Duodenal mucosa (tissue), 2 donors: Measurements from ENCODE around the gene PLN.

Source experiments
- H3K27ac ChIP-seq: one replicate; pipeline ENCODE4 v1.7.0; 2013; ENCODE audit warnings: low read depth, low read length
- H3K27me3 ChIP-seq, 2 donors: one replicate each; pipeline ENCODE4 v1.7.0; 2013; ENCODE audit warnings: low read length in 2 of 2, control low read depth in 1 of 2; ENCODE audit not compliant: insufficient read depth in 2 of 2, control insufficient read depth in 1 of 2
- H3K36me3 ChIP-seq, 2 donors: one replicate each; pipeline ENCODE4 v1.7.0; 2013; ENCODE audit warnings: low read length in 2 of 2, control low read depth in 1 of 2; ENCODE audit not compliant: insufficient read depth in 2 of 2, control insufficient read depth in 1 of 2
- H3K4me1 ChIP-seq, 2 donors: one replicate each; pipeline ENCODE4 v1.7.0; 2013; ENCODE audit warnings: low read length in 2 of 2, control low read depth in 1 of 2; ENCODE audit not compliant: insufficient read depth in 2 of 2, control insufficient read depth in 1 of 2
- H3K4me3 ChIP-seq, 2 donors: one replicate each; pipeline ENCODE4 v1.7.0; 2013; ENCODE audit warnings: low read length in 2 of 2, low read depth in 1 of 2
- H3K9ac ChIP-seq, 2 donors: one replicate each; pipeline ENCODE4 v1.7.0; 2013; ENCODE audit warnings: low read length in 2 of 2, low read depth in 1 of 2
- H3K9me3 ChIP-seq, 2 donors: one replicate each; pipeline ENCODE4 v1.7.0; 2013; ENCODE audit warnings: low read length in 2 of 2, control low read depth in 1 of 2; ENCODE audit not compliant: control insufficient read depth in 1 of 2

Gene PLN

DNA sequence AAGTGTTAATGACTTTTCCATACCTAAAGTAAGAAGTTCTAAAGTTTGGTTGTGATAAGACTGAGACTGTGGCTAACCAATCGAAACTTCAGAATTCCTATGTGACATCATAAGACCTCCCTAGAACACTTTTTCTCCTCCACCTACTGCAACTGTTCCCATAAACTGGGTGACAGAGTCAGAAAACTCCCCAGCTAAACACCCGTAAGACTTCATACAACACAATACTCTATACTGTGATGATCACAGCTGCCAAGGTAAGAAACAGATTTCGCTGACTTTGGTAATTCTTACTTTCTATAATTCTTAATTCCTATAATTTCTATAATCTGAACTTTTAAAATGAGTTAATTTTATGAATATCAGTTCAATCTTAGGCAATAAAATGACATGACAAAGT is at the start of gene PLN:
PLN (plus strand) TSS at position 161 of the 400 bp plus-strand sequence. CDS start 10,626 bp downstream, outside the sequence.
- Histone ChIP-seq H3K27ac (no peak within 1 kb of the TSS), H3K4me3 (no peak within 1 kb of the TSS), H3K27me3 (no peaks in the 10 kb centered on the region), H3K9me3 (no peaks in the 10 kb centered on the region), H3K9ac (no peak within 1 kb of the TSS), H3K36me3 (no peaks in the 10 kb centered on the region), H3K4me1 (no peaks in the 10 kb centered on the region)

DNA sequence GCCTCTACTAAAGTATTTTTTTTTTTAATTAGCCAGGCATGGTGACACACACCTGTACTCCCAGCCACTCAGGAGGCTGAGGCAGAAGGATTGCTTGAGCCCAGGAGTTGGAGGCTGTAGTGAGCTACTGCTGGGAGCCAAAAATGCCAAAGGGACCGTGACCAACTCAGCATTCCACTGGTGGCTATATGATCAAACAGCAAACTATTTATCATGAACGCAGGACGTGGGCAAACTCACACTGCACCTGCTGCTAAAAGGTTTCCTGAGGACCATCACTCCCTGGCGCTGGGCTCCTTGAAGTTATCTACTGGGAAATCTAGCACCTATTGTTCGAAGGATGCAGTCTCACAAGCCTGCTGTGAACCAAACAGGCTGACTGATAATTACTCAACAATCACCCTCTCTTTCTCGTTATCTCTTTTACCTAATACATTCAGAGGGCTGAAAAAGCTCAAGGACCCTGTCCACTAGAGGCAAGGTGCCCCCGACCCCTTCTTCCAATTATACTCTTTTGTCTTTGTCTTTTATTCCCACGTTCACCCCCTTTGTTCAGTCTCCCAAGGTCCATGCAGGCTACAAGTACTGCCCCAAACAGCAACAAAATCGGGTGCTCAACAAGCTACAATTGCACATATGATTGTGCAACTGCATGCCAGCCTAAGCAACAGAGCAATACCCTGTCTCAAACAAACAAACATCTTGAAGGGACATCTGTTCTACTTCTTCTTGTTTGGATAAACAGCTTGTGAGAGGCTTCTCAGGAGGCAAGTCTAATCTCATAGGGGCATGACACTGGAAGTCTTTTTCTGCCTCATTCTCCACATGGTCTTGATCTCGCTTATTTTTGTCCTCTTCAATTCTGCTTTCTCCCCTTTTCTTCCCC is 47.7 kb upstream of the PLN start:
- peaks cover 0 to 3% of the 10 kb centered on the region in 2 donors for H3K36me3 ChIP-seq

DNA sequence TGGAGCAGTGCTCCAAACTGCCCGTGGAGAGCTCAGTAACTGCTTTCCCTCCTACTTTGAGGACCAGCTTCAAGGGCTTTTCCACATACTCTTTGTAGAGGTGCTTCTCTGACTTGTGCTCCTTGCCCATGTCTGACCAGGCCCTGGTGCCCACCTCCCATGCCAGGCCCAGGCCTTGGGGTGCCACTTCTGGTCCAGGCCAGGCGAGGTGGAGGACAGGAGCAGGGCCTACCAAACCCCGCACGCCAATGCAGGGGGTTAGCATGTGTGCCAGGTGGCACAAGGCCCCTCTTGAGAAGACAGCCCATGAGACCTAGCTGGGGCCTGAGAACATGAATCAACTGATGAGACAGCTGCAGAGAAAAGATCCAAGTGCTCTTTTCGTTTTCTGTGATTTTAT is 47.0 kb upstream of the PLN start:
- H3K36me3 ChIP-seq = peaks cover 0 to 3% of the 10 kb centered on the region in 2 donors
- no peak overlapping the region for H3K9ac ChIP-seq
- peaks cover 0 to 5% of the 10 kb centered on the region in 2 donors for H3K9me3 ChIP-seq
- no peak overlapping the region for H3K4me3 ChIP-seq
- H3K27ac ChIP-seq = no peak overlapping the region
- H3K4me1 ChIP-seq = no peaks in the 10 kb centered on the region
- H3K27me3 ChIP-seq = no peaks in the 10 kb centered on the region

More for the DNA sequence above, 47.7 kb upstream of the PLN start:
- H3K27ac ChIP-seq = no peak overlapping the region
- peaks cover 0 to 5% of the 10 kb centered on the region in 2 donors for H3K9me3 ChIP-seq
- H3K27me3 ChIP-seq = no peaks in the 10 kb centered on the region
- H3K9ac ChIP-seq = no peak overlapping the region
- no peak overlapping the region for H3K4me3 ChIP-seq
- H3K4me1 ChIP-seq = no peaks in the 10 kb centered on the region

DNA sequence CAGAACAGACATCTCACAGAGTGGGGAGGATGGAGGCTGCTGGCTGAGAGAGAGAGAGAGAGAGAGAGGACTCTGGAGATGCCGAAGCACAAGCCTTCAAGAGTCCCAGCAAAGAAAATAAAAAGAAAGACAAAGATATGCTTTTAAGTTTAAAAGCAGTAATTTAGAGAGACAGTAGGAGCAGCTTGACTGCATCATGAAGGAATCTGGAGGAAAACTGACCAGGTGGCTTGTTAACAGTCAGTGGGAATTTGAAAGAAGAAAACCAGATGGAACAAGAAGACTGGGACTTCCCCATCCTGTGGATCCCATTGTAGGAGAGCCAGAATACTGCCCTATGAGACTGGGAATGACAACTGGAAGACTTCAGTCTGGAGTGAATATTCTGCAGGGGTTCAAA is 46.3 kb upstream of the PLN start:
- peaks cover 0 to 5% of the 10 kb centered on the region in 2 donors for H3K9me3 ChIP-seq
- H3K4me3 ChIP-seq = no peak overlapping the region
- no peaks in the 10 kb centered on the region for H3K4me1 ChIP-seq
- no peak overlapping the region for H3K9ac ChIP-seq
- H3K27ac ChIP-seq = no peak overlapping the region
- peaks cover 0 to 3% of the 10 kb centered on the region in 2 donors for H3K36me3 ChIP-seq
- no peaks in the 10 kb centered on the region for H3K27me3 ChIP-seq

DNA sequence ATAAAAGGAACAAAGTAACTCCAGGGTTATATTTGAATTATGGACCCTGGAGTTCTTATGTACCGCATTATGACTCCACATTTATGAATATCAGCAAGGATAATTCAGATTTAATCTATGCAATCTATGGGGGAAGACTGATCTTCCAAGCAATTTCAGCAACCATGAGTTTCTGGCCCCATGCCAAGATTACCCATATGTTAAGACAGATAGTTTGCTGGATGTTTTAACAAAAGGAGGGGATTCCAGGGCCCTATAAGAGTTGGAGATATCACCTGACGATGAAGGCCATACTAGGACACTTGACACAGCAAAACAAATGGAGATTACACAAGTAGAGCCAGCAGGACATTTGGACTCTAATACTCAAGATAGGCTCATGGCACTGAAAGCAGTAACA is 45.9 kb upstream of the PLN start:
- Histone ChIP-seq H3K9ac (no peak overlapping the region), H3K27me3 (no peaks in the 10 kb centered on the region), H3K27ac (no peak overlapping the region), H3K4me3 (no peak overlapping the region), H3K9me3 (peaks cover 0 to 5% of the 10 kb centered on the region in 2 donors), H3K4me1 (no peaks in the 10 kb centered on the region), H3K36me3 (peaks cover 0 to 3% of the 10 kb centered on the region in 2 donors)

DNA sequence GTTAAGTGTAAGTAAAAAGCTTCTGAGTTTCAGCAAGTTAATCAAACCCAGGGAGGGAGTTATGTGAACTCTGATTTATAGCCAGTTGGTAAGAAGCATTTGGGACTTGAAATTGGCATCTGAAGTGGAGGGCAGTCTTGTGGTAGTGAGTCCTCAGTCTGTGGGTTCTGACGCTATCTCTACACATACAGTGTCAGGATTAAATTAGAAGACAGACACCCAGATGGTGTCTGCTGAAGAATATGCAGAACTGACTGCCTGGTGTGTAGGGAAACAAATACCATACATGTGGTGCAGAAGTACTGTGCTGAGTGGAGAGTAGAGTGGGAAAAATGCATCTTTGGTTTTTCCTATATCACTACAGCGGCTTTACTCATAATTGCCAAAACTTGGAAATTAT is 43.5 kb upstream of the PLN start:
- peaks cover 0 to 5% of the 10 kb centered on the region in 2 donors for H3K9me3 ChIP-seq
- H3K36me3 ChIP-seq = peaks cover 0 to 3% of the 10 kb centered on the region in 2 donors
- no peak overlapping the region for H3K9ac ChIP-seq
- no peaks in the 10 kb centered on the region for H3K4me1 ChIP-seq
- H3K4me3 ChIP-seq = no peak overlapping the region
- H3K27ac ChIP-seq = no peak overlapping the region
- no peaks in the 10 kb centered on the region for H3K27me3 ChIP-seq

DNA sequence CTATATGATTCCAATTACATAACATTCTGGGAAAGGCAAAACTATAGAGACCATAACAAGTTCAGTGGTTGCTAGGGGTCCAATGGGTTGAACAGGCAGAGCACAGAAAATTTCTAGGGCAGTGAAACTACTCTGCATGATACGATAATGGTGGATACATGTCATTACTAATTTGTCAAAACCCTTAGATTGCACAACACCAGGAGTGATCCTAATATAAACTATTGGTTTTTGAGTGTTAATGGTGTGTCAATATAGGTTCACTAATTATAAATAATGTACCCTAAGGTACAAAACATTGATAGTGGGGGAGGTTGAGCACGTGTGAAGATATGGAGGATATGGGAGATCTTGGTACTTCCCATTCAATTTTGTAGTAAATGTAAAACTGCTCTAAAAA is 42.4 kb upstream of the PLN start:
- Histone ChIP-seq H3K9me3 (peaks cover 0 to 2% of the 10 kb centered on the region in 2 donors), H3K27ac (no peak overlapping the region), H3K4me1 (no peaks in the 10 kb centered on the region), H3K36me3 (peaks cover 0 to 3% of the 10 kb centered on the region in 2 donors), H3K27me3 (no peaks in the 10 kb centered on the region), H3K4me3 (no peak overlapping the region), H3K9ac (no peak overlapping the region)

DNA sequence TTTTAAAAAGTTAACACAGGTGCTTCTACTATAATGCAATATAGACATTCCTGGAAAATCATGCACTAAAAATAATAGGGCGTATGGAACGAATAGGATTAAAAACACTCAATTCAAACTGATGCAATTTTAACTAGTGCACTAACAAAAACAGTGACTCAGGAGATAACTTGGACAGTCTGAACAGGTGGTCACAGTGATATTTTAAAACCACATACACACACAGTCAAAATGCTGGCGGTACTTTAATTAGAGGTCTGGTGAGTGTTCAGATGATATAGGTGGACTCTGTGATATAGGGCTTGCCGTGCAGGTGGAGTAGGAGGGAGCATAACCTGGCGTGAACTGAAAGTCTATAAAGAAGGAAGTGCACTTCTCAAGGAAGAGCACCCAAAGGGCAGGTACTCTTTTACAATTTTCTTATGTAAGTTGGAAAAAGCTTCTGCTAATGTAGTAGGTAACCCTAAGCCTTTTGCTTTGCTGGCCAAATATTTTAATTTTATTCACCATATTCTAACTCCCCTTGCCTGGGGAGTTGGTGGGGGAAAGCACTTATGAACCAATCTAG is 41.9 kb upstream of the PLN start:
- Histone ChIP-seq H3K9ac (no peak overlapping the region), H3K27ac (no peak overlapping the region)

DNA sequence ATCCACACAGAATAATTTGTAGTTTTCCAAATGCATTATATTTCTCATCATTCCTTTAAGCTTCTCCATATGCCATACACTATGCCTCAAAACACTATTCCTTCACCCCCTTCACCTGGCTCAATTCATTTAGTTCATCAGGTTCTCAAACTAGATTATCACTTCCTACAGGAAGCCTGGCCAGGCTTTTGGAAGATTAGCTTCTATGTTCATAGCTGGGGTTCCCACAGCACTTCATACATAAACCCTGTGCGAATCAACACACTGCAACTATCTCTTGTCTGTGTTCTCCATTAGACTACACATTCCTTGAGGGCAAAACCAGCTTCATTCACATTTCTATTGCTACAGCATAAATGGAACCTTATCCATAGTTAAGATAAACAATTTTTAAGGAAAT is 40.5 kb upstream of the PLN start:
- H3K27ac ChIP-seq = no peak overlapping the region
- no peak overlapping the region for H3K4me3 ChIP-seq
- H3K4me1 ChIP-seq = no peaks in the 10 kb centered on the region
- H3K9ac ChIP-seq = no peak overlapping the region
- H3K36me3 ChIP-seq = peaks cover 0 to 3% of the 10 kb centered on the region in 2 donors
- H3K27me3 ChIP-seq = no peaks in the 10 kb centered on the region
- H3K9me3 ChIP-seq = no peaks in the 10 kb centered on the region

More for the DNA sequence above, 41.9 kb upstream of the PLN start:
- no peaks in the 10 kb centered on the region for H3K9me3 ChIP-seq
- no peak overlapping the region for H3K4me3 ChIP-seq
- no peaks in the 10 kb centered on the region for H3K27me3 ChIP-seq
- no peaks in the 10 kb centered on the region for H3K4me1 ChIP-seq
- H3K36me3 ChIP-seq = peaks cover 0 to 3% of the 10 kb centered on the region in 2 donors

DNA sequence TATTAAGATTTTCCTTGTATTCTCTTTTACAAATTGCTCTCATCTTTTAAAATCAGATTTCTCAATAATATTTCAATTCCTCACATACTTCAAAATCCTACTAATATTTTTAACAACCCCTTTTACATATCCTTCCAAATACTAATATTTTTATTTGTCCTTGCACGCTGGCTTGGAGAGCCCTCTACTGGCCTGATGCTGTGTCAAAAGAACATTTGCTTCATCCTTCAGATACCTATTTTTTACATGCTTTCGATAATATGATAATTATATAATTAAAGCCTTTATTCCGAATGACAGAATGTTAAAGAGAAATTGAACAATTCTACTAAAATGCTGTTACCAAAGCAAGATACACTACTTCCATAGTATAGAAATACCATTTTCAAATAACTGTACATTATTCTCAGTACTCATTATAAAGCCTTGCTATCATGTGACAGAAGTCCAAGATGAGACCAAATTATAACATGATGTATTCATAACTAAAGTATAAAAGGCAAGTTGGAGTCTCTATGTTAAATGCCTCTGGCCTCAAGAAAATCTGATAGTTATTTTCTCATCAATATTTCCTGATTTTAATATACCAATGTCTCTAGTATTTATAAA is 39.0 kb upstream of the PLN start:
- Histone ChIP-seq H3K27me3 (no peaks in the 10 kb centered on the region), H3K36me3 (peaks cover 0 to 3% of the 10 kb centered on the region in 2 donors), H3K9ac (no peak overlapping the region), H3K4me1 (no peaks in the 10 kb centered on the region), H3K9me3 (no peaks in the 10 kb centered on the region), H3K27ac (no peak overlapping the region), H3K4me3 (no peak overlapping the region)
